Adipocyte (in vitro differentiated cells): ENCODE data around the gene BEST1.

Source experiments
- DNase-seq: peaks from one replicate; pipeline ENCODE4 v3.0.0-alpha.2; 2015; ENCODE audit warnings: low read depth
- H3K27me3 ChIP-seq: replicated peaks from 2 replicates; pipeline ENCODE4 v1.7.0; 2013; ENCODE audit warnings: mild to moderate bottlenecking, low read length, moderate library complexity; ENCODE audit not compliant: control insufficient read depth, insufficient read depth
- H3K36me3 ChIP-seq: 2 replicates; pipeline ENCODE4 v1.7.0; 2013; ENCODE audit warnings: low read length, mild to moderate bottlenecking, moderate library complexity; ENCODE audit not compliant: control insufficient read depth, insufficient read depth, severe bottlenecking
- H3K4me1 ChIP-seq: 2 replicates; pipeline ENCODE4 v1.7.0; 2013; ENCODE audit warnings: mild to moderate bottlenecking, low read length, moderate library complexity; ENCODE audit not compliant: control insufficient read depth, insufficient read depth
- H3K4me3 ChIP-seq: 2 replicates; pipeline ENCODE4 v1.7.0; 2013; ENCODE audit warnings: mild to moderate bottlenecking, low read length, moderate library complexity
- H3K9ac ChIP-seq: 2 replicates; pipeline ENCODE4 v1.7.0; 2013; ENCODE audit warnings: mild to moderate bottlenecking, low read length, moderate library complexity
- H3K9me3 ChIP-seq: 2 replicates; pipeline ENCODE4 v1.7.0; 2013; ENCODE audit warnings: mild to moderate bottlenecking, low read length, moderate library complexity; ENCODE audit not compliant: control insufficient read depth

BEST1 gene

GRCh38 chr11:61950035-61950547, at the start of gene BEST1:
Gene BEST1 (plus strand): TSS chr11:61950351. CDS start chr11:61951807, 1,456 bp downstream.
- Histone ChIP-seq H3K4me1 (peaks cover 36% of the 10 kb centered on the region), H3K9ac (peak within 1 kb of the TSS; percentile 72), H3K36me3 (no peaks in the 10 kb centered on the region), H3K27me3 (no peaks in the 10 kb centered on the region), H3K9me3 (no peaks in the 10 kb centered on the region), H3K4me3 (peak within 1 kb of the TSS; percentile 26)
- DNase-seq: no peak

- no peak for DNase-seq
- H3K9me3 ChIP-seq: no peaks in the 10 kb centered on the region
- peaks cover 24% of the 10 kb centered on the region for H3K36me3 ChIP-seq
- H3K27me3 ChIP-seq: no peaks in the 10 kb centered on the region
- no peak overlapping the region for H3K4me3 ChIP-seq
- no peak overlapping the region for H3K9ac ChIP-seq
- peaks cover 7% of the 10 kb centered on the region for H3K4me1 ChIP-seq
Measured at GRCh38 chr11:61901397-61901796, 48.8 kb upstream of the BEST1 start.

- DNase-seq: no peak
- peaks cover 24% of the 10 kb centered on the region for H3K36me3 ChIP-seq
- no peak overlapping the region for H3K9ac ChIP-seq
- peaks cover 7% of the 10 kb centered on the region for H3K4me1 ChIP-seq
- H3K9me3 ChIP-seq: no peaks in the 10 kb centered on the region
- H3K4me3 ChIP-seq: no peak overlapping the region
- no peaks in the 10 kb centered on the region for H3K27me3 ChIP-seq
Measured at GRCh38 chr11:61902313-61902712, 47.8 kb upstream of the BEST1 start.

GRCh38 chr11:61903845-61904244, 46.3 kb upstream of the BEST1 start:
- H3K9me3 ChIP-seq: no peaks in the 10 kb centered on the region
- H3K4me3 ChIP-seq: no peak overlapping the region
- no peaks in the 10 kb centered on the region for H3K27me3 ChIP-seq
- H3K9ac ChIP-seq: no peak overlapping the region
- no peak for DNase-seq
- peaks cover 7% of the 10 kb centered on the region for H3K4me1 ChIP-seq
- H3K36me3 ChIP-seq: peaks cover 24% of the 10 kb centered on the region

- H3K36me3 ChIP-seq: peaks cover 24% of the 10 kb centered on the region
- no peak for DNase-seq
- no peak overlapping the region for H3K9ac ChIP-seq
- no peak overlapping the region for H3K4me3 ChIP-seq
- H3K9me3 ChIP-seq: no peaks in the 10 kb centered on the region
- no peaks in the 10 kb centered on the region for H3K27me3 ChIP-seq
- peaks cover 2% of the 10 kb centered on the region for H3K4me1 ChIP-seq
Measured at GRCh38 chr11:61904539-61905048, 45.6 kb upstream of the BEST1 start.

- no peak overlapping the region for H3K4me3 ChIP-seq
- H3K27me3 ChIP-seq: no peaks in the 10 kb centered on the region
- DNase-seq: no peak
- no peaks in the 10 kb centered on the region for H3K9me3 ChIP-seq
- peaks cover 24% of the 10 kb centered on the region for H3K36me3 ChIP-seq
- peaks cover 4% of the 10 kb centered on the region for H3K4me1 ChIP-seq
- H3K9ac ChIP-seq: no peak overlapping the region
Measured at GRCh38 chr11:61905067-61905696, 45.0 kb upstream of the BEST1 start.

GRCh38 chr11:61905801-61906521, 44.2 kb upstream of the BEST1 start:
- Histone ChIP-seq H3K27me3 (no peaks in the 10 kb centered on the region), H3K36me3 (peaks cover 19% of the 10 kb centered on the region), H3K4me1 (peaks cover 6% of the 10 kb centered on the region), H3K9me3 (no peaks in the 10 kb centered on the region), H3K9ac (no peak overlapping the region), H3K4me3 (no peak overlapping the region)
- DNase-seq: no peak

GRCh38 chr11:61906522-61906909, 43.6 kb upstream of the BEST1 start:
- Histone ChIP-seq H3K4me1 (peaks cover 6% of the 10 kb centered on the region), H3K9ac (no peak overlapping the region), H3K4me3 (no peak overlapping the region), H3K27me3 (no peaks in the 10 kb centered on the region), H3K36me3 (peaks cover 15% of the 10 kb centered on the region), H3K9me3 (no peaks in the 10 kb centered on the region)
- DNase-seq: no peak

- H3K27me3 ChIP-seq: no peaks in the 10 kb centered on the region
- no peak overlapping the region for H3K9ac ChIP-seq
- H3K36me3 ChIP-seq: peaks cover 9% of the 10 kb centered on the region
- no peak overlapping the region for H3K4me3 ChIP-seq
- peaks cover 6% of the 10 kb centered on the region for H3K4me1 ChIP-seq
- H3K9me3 ChIP-seq: no peaks in the 10 kb centered on the region
- DNase-seq: no peak
Measured at GRCh38 chr11:61907282-61907681, 42.9 kb upstream of the BEST1 start.

GRCh38 chr11:61907871-61908729, 42.1 kb upstream of the BEST1 start:
- peaks cover 6% of the 10 kb centered on the region for H3K4me1 ChIP-seq
- H3K9ac ChIP-seq: no peak overlapping the region
- H3K4me3 ChIP-seq: no peak overlapping the region
- peaks cover 7% of the 10 kb centered on the region for H3K36me3 ChIP-seq
- H3K9me3 ChIP-seq: no peaks in the 10 kb centered on the region
- no peak for DNase-seq
- H3K27me3 ChIP-seq: no peaks in the 10 kb centered on the region
